ENCODE results near the gene TIMM13.

The TIMM13 gene

DNA sequence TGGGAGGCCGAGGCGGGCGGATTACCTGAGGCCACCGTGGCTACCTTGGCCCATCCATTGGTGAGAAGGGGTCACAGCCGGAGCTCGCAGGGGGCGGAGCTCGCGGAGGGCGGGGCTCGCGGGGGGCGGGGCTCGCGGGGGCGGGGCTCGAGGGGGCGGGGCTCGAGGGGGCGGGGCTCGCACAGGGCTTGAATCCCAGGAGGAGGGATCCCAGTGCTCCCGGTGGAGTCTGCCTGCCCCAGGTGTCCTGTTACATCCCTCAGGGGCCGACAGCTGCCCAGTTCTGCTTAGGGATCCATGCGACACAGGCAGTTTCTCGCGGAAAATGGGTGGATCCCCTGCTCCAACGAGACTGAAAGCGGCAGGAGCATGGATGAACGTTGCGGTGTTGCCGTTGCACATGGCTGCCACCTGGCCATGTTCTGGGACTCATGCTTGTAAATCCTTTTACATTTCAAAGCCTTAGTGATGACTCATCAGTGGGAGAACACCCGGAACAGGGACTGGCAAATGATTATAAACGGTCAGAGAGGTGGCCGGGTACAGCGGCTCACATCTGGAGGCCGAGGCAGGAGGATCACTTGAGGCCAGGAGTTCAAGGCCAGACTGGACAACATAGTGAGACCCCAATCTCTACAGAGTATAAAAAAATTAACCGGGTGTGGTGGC lies 42.2 kb downstream of the TIMM13 start:
- no peaks in the 10 kb centered on the region for H4K20me1 ChIP-seq (ENCODE audit: insufficient read depth, low read length)
- H3K4me1 ChIP-seq (ENCODE audit: insufficient read depth, low read length) = no peaks in the 10 kb centered on the region
- no peaks in the 10 kb centered on the region for H3K27me3 ChIP-seq (ENCODE audit: insufficient read depth, low read length, poor library complexity)
- H3K36me3 ChIP-seq (ENCODE audit: insufficient read depth, low read length) = no peaks in the 10 kb centered on the region
- ATAC-seq (ENCODE audit: insufficient read depth, low read depth) = no peak
- no peak overlapping the region for H3K27ac ChIP-seq (ENCODE audit: low read length)
- H3K9me3 ChIP-seq (ENCODE audit: insufficient read depth, low read length, severe bottlenecking) = peaks cover 5% of the 10 kb centered on the region
- H2AFZ ChIP-seq (ENCODE audit: low read depth, low read length) = no peak overlapping the region
- no peaks in the 10 kb centered on the region for H3K79me2 ChIP-seq (ENCODE audit: insufficient read depth, low read length)
- DNase-seq = no peak
- TF ChIP-seq EZH2 (IDR thresholded peaks at IDR 0.05; ENCODE audit: borderline replicate concordance, low read depth, low read length, severe bottlenecking) = no peak
- TF ChIP-seq, protein P1, sequence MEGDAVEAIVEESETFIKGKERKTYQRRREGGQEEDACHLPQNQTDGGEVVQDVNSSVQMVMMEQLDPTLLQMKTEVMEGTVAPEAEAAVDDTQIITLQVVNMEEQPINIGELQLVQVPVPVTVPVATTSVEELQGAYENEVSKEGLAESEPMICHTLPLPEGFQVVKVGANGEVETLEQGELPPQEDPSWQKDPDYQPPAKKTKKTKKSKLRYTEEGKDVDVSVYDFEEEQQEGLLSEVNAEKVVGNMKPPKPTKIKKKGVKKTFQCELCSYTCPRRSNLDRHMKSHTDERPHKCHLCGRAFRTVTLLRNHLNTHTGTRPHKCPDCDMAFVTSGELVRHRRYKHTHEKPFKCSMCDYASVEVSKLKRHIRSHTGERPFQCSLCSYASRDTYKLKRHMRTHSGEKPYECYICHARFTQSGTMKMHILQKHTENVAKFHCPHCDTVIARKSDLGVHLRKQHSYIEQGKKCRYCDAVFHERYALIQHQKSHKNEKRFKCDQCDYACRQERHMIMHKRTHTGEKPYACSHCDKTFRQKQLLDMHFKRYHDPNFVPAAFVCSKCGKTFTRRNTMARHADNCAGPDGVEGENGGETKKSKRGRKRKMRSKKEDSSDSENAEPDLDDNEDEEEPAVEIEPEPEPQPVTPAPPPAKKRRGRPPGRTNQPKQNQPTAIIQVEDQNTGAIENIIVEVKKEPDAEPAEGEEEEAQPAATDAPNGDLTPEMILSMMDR (IDR thresholded peaks at IDR 0.05; ENCODE audit: borderline replicate concordance, extremely low read depth, low read length, poor library complexity, severe bottlenecking) = no peak
- no peak overlapping the region for H3K4me3 ChIP-seq (ENCODE audit: low read depth in 1 of 2, low read length in 2 of 2)
- no peak overlapping the region for H3K4me2 ChIP-seq (ENCODE audit: insufficient read depth, low read length)
- H3K9ac ChIP-seq (ENCODE audit: low read depth, low read length) = no peak overlapping the region

DNA sequence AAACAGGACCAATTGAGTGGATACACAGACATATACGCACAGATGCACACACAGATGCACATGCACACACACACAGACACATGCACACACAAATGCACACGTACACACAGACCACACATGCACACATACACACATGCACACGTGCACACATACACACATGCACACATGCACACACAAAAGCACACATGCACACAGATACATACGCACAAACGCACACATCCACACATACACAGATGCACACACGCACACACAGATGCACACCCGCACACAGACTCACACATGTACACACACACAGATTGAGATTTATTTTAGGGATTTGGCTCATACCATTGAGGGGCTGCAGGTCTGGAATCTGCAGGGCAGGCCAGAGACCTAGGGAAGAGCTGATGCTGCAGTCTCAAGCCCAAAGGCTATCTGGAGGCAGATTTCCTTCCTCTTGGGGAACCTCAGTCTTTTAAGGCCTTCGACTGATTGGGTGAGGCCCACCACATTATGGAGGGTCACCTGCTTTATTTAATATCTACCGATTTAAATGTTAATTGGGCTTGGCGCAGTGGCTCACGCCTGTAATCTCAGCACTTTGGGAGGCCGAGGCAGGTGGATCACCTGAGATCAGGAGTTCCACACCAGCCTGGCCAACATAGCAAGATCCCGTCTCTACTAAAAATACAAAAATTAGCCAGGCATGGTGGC lies 44.7 kb downstream of the TIMM13 start:
- Histone ChIP-seq H3K4me3 (ENCODE audit: low read depth in 1 of 2, low read length in 2 of 2) (no peak overlapping the region), H3K9ac (ENCODE audit: low read depth, low read length) (no peak overlapping the region), H3K36me3 (ENCODE audit: insufficient read depth, low read length) (no peaks in the 10 kb centered on the region), H3K4me2 (ENCODE audit: insufficient read depth, low read length) (no peak overlapping the region), H4K20me1 (ENCODE audit: insufficient read depth, low read length) (no peaks in the 10 kb centered on the region), H3K4me1 (ENCODE audit: insufficient read depth, low read length) (no peaks in the 10 kb centered on the region), H3K79me2 (ENCODE audit: insufficient read depth, low read length) (no peaks in the 10 kb centered on the region), H2AFZ (ENCODE audit: low read depth, low read length) (no peak overlapping the region), H3K27ac (ENCODE audit: low read length) (no peak overlapping the region), H3K27me3 (ENCODE audit: insufficient read depth, low read length, poor library complexity) (no peaks in the 10 kb centered on the region), H3K9me3 (ENCODE audit: insufficient read depth, low read length, severe bottlenecking) (peaks cover 13% of the 10 kb centered on the region)
- ATAC-seq (ENCODE audit: insufficient read depth, low read depth) = no peak
- no peak for DNase-seq
- TF ChIP-seq, protein P1 (IDR thresholded peaks at IDR 0.05; ENCODE audit: borderline replicate concordance, extremely low read depth, low read length, poor library complexity, severe bottlenecking) = no peak
- TF ChIP-seq EZH2 (IDR thresholded peaks at IDR 0.05; ENCODE audit: borderline replicate concordance, low read depth, low read length, severe bottlenecking) = no peak

DNA sequence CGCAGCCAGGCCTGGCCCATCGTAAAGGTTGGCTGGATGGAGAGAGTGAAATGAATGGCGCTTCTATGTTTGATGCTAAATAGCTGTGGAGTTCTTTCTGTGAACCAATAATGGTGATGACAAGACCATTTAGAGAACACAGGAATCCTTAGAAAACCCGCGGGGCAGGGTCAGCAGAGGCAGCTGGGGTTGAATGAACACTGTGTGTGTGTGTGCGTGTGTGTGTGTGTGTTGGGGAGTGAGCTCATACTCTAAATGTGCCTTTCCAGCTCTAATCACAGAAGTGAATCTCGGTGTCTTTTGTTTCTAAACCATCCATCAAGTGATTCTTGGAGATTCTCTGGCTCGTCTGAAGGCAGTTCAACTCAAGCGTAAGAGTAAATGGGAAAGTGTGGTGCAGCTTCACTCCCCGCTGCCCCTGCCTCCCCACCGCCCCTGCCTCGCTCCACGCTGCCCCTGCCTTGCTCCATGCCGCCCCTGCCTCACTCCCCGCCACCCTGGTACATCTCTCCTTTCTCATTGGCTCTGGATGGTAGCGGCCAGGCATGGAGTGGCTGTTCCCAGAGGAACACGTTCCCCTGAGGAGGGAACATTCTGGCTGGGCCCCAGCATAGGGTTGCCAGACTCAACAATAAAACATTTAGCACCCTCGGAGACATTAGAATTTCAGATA lies 46.1 kb downstream of the TIMM13 start:
- Histone ChIP-seq H2AFZ (ENCODE audit: low read depth, low read length) (no peak overlapping the region), H3K4me1 (ENCODE audit: insufficient read depth, low read length) (no peaks in the 10 kb centered on the region), H3K4me2 (ENCODE audit: insufficient read depth, low read length) (no peak overlapping the region), H3K9ac (ENCODE audit: low read depth, low read length) (no peak overlapping the region), H3K9me3 (ENCODE audit: insufficient read depth, low read length, severe bottlenecking) (peaks cover 13% of the 10 kb centered on the region), H3K79me2 (ENCODE audit: insufficient read depth, low read length) (no peaks in the 10 kb centered on the region), H3K36me3 (ENCODE audit: insufficient read depth, low read length) (no peaks in the 10 kb centered on the region), H4K20me1 (ENCODE audit: insufficient read depth, low read length) (no peaks in the 10 kb centered on the region), H3K27me3 (ENCODE audit: insufficient read depth, low read length, poor library complexity) (no peaks in the 10 kb centered on the region), H3K27ac (ENCODE audit: low read length) (no peak overlapping the region), H3K4me3 (ENCODE audit: low read depth in 1 of 2, low read length in 2 of 2) (no peak overlapping the region)
- TF ChIP-seq EZH2 (IDR thresholded peaks at IDR 0.05; ENCODE audit: borderline replicate concordance, low read depth, low read length, severe bottlenecking) = no peak
- TF ChIP-seq, protein P1 (IDR thresholded peaks at IDR 0.05; ENCODE audit: borderline replicate concordance, extremely low read depth, low read length, poor library complexity, severe bottlenecking) = no peak
- DNase-seq = no peak
- ATAC-seq (ENCODE audit: insufficient read depth, low read depth) = no peak
